Amygdala (tissue), 56 donors: Measurements from ENCODE around the gene ONECUT3.

Experiments used
- DNase-seq, 56 donors: peaks; one replicate each; lab custom pipeline; 2025; lab: John Stamatoyannopoulos, UW

Gene ONECUT3

DNA sequence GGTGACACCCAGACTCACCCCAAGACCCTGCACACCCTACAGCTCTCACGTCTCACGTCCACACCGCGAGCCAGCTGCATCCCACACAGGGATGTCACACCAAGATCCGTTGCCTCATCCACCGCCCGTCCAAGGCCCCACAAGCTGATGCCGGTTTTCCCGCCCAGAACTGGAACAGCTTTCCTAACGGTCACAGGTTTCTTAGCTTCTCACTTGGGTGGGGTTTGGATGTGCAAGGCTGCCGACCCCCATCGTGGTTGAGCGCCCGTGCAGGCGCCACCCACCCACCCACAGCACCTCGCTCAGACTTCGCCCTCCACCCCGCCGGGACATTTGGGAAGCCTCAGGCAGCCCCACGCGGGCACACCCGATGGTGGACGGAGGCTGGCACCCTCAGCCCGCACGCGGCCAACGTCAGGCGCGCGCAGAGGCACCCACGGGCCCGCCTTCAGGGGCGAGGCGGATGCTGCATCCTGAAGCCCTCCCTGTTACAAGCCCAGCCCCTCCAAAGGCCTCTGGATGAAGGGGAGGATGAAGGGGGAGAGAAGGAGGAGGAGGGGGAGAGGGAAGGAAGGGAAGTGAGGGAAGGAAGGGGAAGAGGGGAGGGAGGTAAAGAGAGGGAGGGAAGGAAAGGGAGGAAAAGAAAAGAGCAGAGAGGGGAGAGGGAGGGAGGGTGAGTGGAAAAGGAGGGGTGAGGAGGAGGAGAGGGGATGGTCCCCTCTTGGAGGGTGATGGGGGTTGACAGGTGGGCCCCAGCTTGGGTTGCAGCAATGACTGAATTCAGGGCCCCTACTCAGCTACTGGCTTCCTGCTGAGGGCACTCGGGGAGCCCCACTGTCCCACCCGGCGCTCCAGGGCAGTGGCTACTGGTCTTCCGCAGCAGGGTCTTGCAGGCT is 12.8 kb downstream of the ONECUT3 start:
- no peak for DNase-seq

DNA sequence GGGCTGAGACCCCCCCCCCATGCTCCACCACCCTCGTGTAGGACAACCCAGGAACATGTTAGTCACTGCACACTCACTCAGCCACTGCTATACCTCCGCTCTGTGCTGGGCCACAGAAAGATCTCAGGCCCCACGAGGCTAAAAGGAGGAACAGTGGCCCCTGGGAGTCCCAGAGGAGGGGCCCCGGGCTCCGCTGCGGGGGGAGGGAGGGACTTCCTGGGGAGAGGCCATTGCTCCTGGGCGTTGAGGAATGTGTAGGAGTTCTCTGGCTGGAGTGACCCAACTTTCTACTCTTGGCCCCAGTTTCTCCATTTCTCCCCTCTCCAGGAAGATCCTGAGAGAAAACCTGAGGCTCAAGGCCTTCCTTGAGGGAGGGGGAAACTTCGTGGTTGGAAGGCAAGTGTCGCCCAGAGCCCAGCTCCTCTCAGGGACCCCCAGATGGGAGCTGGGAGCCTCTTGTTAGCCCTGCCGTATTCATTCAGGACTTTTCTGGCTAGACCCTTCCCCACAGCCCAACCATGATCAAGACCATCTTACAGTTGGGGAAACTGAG is 13.6 kb downstream of the ONECUT3 start:
- no peak for DNase-seq

DNA sequence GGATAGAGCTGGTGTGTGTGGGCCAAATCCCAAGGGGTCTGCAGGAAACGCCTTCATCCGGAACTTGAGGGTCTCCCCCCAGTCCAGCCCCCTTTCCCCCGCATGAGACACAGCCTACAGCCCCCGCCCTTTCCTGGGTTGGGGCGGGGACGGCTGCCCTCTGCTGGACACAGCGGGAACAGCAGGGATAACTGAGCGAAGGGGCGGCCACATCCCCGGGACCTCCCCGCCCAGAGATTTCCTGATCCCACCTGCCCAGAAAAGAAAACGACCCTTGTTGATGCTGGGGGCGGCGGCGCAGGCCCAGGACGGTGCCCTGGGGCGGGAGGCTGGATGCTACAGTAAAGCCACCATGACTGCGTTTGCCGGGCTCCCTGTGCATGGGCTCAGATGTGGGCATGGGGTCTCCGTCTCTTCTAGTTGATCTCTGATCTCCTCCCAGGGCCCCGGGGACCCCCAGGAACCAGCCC is 14.2 kb downstream of the ONECUT3 start:
- peak in 16 of 56 donors; percentile 0 to 46 (median 7) for DNase-seq

DNA sequence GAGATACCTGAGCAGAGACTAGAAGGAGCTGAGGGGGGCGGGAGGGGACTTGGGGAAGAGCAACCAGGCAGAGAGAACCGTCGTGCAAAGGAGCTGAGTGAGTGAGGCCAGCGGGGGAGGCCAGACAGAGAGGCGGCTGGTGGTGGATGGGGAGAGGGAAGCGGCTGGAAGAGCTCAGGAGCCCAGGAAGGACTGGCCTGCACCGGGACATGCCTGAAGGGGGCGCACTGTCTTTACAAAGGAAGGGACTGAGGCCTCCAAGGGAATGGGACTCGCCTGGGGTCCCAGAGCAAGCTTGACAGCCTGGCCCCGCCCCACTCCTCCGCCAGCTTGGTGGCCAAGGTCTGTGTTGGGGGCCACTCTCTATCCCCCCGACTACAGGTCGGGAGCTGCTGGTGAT is 14.9 kb downstream of the ONECUT3 start:
- DNase-seq, result no peak

DNA sequence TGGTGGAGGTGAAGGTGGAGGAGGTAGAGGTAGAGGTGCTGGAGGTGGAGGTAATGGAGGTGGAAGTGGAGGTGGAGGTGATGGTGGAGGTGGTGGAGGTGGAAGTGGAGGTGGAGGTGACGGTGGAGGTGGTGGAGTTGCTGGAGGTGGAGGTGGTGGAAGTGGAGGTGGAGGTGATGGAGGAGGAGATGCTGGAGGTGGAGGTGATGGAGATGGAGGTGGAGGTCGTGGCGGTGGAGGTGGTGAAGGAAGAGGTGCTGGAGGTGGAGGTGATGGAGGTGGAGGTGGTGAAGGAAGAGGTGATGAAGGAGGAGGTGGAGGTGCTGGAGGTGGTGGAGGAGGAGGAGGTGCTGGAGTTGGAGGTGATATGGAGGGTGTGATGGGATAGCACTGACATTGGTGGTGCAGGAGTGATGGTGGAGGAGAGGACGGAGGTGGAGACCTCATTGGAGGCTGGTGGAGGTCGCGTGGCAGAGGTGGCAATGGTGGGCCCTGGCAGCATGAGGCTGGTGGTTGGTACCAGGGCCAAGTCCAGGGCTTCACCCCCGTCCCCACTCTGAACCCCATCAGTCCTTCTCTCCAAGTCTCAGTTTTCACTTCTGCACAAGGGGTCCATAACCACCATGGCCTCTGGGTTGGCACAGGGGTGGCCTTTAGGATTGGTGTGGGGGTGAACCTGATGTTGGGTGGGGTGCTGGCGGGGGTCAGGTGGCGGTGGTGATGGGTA is 15.8 kb downstream of the ONECUT3 start:
- no peak for DNase-seq

DNA sequence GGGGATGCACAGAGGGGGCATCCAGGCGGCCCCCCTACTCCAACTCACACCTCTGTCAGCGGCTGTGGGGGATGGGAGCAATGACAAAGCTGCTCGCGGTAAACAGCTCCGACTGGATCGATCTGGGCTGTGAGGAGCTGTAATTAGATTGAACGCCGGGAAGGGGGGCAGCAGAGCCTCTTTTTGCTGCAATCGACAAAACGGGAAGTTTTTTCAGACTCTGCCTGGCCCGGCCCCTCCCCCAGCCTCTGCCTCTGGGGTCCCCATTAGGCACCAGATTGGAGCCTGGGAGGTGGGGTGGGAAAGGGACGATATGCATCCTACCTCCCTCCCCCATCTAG is 16.3 kb downstream of the ONECUT3 start:
- no peak for DNase-seq

DNA sequence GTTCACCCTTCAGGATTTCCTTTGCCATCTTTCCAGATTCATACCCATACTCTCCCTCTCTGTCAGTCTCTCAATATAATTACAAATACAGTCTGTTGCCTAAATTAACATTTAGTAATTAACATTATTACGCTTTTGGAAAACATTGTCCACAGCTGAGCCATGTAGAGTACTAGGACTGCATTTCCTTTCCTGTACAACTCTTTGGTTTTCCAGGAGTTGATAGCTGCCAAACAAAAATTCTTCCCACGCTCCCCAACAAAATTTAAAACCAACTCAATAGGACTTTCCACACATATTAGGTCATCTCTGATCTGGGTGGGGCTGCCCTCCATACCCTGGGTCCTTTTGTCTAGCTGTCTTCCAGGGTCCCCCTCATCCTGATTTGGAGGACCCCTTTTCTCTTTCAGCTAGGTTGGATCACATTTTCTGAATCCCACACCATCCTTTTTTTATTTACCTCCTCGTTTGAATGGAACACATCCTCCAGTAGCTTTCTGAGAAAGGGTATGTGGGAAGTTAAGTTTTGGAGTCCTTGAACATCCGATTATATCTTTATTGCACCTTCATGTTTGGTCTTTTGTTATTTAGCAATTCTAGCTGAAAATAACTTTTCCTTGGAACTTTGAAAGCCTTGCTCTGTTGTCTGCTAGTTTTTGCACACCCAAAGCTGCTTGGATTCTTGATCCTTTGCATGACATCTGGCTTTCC is 17.7 kb downstream of the ONECUT3 start:
- DNase-seq, result no peak

DNA sequence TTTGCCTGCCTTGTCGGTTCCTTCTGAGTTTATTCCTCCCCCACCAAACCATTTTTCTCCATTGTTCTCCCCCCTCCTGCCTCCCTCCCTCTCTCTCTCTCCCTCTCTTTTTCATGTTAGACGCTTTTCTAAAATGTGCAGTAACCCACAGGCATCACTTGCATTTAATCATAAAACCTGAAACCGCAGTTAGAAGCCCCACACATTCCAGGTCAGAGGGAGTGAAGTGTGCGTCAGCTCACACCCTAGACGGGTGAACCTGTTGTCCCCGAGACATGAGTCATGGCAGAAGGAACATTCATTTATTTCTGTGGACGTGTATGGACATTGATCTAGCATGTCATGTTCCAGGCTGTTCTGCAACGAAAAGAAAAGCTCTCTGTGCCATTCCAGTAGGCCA is 19.9 kb downstream of the ONECUT3 start:
- DNase-seq, result no peak

DNA sequence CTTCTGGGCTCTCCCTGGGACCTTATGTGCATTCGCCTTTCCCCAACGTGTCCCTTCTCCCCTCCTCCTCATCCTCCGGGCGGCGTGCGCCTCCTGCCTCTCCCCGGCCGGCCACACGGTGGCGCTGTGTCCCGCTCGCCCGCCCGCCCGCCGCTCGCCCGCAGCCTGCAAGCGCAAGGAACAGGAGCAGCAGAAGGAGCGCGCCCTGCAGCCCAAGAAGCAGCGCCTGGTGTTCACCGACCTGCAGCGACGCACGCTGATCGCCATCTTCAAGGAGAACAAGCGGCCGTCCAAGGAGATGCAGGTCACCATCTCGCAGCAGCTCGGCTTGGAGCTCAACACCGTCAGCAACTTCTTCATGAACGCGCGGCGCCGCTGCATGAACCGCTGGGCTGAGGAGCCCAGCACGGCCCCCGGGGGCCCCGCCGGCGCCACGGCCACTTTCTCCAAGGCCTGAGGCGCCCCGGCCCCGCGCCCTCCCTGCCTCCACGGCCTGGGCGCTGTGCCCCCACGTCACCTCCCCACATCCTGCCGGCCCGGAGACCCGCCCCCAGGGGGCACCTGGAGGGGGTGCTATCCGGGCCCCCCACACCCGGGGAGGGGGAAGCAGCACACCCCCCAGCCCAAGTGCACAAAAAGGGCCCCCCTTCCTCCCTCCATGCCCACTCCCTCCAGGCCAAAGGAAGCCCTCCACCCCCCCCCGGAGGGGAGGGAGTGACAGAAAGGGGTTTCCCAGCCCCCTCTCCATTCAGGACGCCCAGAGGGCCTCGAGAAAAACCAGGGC is 21.9 kb downstream of the ONECUT3 start:
- no peak for DNase-seq

DNA sequence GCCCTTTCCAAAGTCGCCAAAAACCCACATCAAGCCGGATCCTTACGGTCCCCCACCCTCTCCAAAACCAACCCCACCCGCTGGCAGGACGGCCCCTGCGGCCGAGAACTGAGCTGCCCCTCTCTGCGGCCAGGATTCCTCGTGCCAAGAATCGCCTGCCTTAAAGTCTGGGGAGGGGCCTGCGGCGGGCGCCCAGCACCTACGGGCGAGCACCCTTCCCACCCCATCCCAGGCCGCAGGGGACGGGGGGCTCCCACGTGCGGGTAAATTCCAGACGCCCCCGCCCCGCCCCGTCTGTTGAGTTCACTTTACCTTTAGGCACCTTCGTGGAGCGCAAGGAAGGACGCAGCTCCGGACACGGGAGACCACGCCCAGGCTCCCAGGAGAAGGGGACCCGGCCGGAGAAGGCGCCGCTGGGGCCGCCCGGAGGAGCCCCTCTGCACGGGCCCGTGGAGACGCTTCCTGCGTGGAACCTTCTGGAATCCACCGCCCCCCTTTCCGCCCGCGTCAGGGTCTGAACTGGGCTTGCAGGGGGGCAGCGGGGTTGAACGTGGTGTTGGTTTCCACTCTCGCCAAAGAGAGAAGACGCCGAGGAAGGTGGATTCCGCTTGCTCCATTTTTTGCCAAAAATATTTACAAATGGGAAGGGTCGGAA is 22.8 kb downstream of the ONECUT3 start:
- DNase-seq, result no peak

DNA sequence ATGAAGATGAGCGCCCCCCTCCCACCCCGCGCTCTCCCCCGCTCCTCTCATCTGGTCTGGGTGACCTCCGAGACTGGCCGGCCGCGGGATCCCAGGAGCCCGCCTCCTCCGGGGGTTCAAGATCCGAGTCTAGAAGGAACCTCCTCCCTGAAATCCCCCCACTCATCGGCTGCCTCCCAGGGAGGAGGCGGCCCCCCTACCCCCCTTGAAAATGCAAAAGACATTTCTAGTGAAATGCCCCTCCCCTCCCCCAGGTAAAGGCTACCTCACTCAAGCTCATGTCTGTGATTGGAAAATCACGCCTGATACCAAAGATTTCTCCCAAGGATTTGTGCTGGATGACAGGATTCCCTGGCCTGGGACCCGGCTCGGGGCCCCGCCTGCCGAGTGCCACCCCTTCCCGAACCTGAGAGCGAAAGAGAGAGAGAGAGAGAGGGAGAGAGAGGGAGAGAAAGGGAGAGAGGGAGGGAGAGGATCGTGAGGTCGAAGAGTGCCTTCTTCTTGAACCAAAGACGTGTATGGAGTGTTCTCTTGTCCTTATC is 23.4 kb downstream of the ONECUT3 start:
- no peak for DNase-seq

DNA sequence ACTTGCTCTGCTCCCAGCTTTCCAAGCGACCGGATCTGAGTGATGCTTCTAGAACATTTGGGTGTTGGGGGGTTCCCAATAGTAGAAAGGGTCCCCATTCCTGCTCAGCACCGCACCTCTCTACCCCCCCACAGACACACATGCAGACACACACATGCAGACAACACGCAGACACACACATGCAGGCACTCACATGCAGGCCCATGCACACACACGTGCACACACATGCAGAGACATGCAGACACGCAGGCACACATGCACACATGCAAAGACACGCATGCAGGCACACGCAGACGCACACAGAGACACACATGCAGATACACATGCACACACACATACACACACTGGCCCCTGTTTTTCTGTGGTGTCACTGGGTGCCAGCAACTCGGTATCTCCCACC is 23.8 kb downstream of the ONECUT3 start:
- DNase-seq, result no peak

DNA sequence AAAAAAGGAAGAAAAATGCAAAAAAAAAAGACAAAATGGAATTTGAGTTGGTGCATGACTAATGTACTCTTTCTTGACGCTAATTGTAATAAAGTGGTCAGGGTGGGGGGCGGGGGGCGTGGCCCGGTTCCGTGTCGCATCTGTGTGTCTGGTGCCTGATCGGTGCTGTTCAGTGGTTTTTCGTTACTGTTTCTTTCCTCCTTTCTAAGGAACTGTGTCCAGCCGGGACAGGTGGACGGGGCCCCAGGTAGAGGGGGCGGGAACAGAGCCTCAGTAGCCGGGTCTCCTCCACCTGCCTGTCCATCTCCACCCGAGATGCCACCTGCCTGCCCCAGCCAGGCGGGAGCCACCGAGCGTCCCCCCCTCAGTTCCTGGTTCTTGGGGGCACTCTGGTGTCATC is 26.3 kb downstream of the ONECUT3 start:
- DNase-seq, result no peak

DNA sequence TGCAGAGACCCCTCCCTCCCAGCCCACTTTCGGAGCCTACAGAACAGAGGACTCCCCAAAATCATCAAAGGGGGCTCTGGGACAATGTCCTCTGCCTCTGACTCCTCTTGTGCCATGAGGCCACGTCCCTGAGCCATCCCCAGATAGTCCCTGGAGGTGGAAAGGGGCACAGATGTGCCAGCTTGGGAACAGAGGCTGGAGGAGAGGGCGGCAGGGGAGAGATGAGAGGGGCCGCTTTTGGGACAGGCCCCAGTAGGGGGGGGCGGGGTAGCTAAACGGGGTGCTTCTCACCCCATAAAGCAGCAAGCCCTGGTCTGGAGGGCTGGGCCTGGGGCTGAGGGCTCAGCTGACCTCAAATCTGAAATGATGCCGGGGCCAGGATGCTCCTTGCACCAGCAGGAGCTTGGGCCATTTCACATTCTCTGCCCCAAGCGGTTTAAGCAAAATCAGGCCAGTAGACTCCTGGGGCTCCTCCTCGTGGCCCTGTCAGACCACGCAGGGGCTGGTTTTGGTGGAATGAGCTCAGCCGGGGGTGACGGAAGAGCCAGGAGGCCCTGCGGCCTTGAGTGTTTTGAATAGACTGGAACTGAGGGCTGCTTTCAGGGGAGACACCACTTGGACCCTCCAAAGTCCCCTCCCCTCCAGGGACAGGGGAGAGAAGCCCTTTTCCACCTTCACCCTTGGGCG is 27.1 kb downstream of the ONECUT3 start:
- DNase-seq, result no peak

DNA sequence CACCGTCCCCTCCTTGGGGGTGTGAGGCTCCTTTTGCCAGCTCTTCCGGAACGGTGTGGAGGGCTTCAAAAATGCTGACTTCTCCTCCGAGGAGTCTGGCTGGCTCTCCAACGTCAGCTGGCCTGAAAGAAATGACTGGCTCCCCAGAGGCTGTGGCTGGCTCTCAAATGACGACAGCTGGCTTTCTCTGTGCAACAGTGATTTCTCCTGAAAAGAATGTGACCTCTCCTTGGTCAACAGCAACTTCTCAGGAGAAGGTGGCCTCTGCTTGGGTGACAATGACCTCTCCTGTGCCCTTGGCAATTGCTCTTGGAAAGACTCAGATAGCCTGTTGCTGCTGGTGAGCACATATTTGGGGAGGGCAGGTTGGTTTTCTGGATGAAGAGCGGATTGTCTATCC is 29.2 kb downstream of the ONECUT3 start:
- no peak for DNase-seq

DNA sequence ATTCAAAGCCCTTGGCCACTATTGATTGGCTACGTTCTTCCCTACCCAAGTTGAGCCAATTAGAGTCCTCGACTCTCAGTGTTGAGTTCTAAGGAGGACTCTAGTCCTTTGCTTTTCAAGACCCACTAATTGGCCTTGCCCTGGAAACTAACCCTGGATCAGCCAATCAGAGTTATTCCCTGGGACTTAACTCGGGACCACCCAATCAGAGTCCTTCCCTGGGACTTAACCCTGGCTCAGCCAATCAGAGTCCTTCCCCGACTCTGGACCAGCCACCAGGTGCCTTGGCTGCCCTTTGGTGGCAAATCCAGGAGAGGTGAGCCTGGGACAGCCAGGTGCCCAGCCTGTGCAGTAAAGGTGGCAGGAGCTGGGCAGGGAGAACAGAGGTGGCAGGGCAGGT is 30.0 kb downstream of the ONECUT3 start:
- DNase-seq, result no peak

DNA sequence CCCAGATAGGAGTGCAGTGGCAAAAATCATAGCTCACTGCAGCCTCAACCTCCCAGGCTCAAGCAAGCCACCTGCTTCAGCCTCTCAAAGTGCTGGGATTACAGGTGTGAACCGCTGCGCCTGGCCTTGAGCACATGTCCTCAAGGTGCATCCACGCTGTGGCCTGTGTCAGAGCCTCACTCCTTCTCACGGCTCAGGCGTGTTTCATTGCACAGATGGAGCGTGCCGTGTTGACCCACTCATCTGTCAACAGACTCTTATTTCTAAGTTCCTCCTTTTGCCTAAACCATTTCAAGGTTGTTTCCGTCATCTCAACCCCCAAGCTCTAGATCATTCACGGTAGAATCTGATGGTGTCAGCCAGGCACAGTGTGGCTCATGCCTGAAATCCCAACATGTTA is 30.6 kb downstream of the ONECUT3 start:
- DNase-seq, result no peak

DNA sequence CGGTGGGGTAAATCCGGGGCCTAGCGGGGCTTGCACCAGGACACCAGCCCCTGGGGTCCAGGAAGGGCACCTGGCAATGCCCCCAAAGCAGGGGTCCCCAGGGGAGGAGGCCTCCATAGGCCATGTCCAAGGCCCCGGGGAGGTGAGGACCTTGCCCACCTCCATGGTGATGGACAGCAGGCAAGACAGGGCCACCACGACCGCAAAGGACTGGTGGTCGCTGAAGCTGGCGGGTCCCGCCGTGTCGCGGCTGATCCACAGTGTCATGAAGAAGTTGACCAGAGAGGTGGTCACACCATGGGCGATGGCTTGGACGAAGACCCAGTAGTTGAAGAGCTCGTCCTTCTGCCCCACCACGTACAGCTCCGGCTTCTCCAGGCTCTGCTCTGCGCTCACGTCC is 32.0 kb downstream of the ONECUT3 start:
- no peak for DNase-seq

DNA sequence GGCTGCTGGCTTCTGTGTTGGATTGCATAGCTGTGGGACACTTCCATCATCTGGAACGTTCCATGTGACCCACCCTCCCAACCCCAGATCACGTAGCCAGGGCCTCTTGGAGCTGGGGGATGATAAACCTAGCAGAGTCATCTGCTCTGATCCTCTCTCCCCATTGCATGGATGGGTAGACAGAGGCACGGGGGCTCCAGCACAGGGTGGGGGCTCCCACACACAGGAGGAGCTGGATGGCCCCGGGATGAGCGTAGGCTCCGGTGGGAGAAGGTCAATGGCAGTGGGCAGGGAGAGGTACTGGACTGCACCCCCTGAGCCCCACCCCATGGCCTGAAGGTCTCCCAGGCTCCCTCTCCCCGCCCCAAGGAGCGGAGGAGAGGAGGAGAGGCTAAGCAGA is 33.4 kb downstream of the ONECUT3 start:
- no peak for DNase-seq
